ENCODE measurements around the gene TUBG1. TPM values are rescaled to one million over a fixed set of nuclear protein-coding genes. Genes with fewer than 3 reads are reported as not detected.

The TUBG1 gene
- total RNA-seq, 1 donor from 2014 or later = 96.1 TPM

- DNase-seq (ENCODE audit: low read depth) = no peak
These were observed 20.0 kb downstream of the TUBG1 start for GRCh38 chr17:42629411-42630009.

GRCh38 chr17:42632949-42633444 lies 23.5 kb downstream of the TUBG1 start:
- no peak for TF ChIP-seq CTCF (conservative IDR thresholded peaks at IDR 0.05; ENCODE audit: low read depth, low read length)

More at GRCh38 chr17:42629411-42630009, 20.0 kb downstream of the TUBG1 start:
- no peak overlapping the region for H3K4me3 ChIP-seq (ENCODE audit: low read depth, low read length)
- no peak for TF ChIP-seq CTCF (conservative IDR thresholded peaks at IDR 0.05; ENCODE audit: low read depth, low read length)

GRCh38 chr17:42639525-42640113 lies 30.1 kb downstream of the TUBG1 start:
- no peak overlapping the region for H3K4me3 ChIP-seq (ENCODE audit: low read depth, low read length)
- no peak for TF ChIP-seq CTCF (conservative IDR thresholded peaks at IDR 0.05; ENCODE audit: low read depth, low read length)
- DNase-seq (ENCODE audit: low read depth) = no peak

More at GRCh38 chr17:42632949-42633444, 23.5 kb downstream of the TUBG1 start:
- DNase-seq (ENCODE audit: low read depth) = no peak
- no peak overlapping the region for H3K4me3 ChIP-seq (ENCODE audit: low read depth, low read length)

- DNase-seq (ENCODE audit: low read depth) = no peak
- no peak overlapping the region for H3K4me3 ChIP-seq (ENCODE audit: low read depth, low read length)
- no peak for TF ChIP-seq CTCF (conservative IDR thresholded peaks at IDR 0.05; ENCODE audit: low read depth, low read length)
These were observed 30.6 kb downstream of the TUBG1 start for GRCh38 chr17:42640121-42640520.

- H3K4me3 ChIP-seq (ENCODE audit: low read depth, low read length) = no peak overlapping the region
- DNase-seq (ENCODE audit: low read depth) = no peak
- TF ChIP-seq CTCF (conservative IDR thresholded peaks at IDR 0.05; ENCODE audit: low read depth, low read length) = no peak
These were observed 32.9 kb downstream of the TUBG1 start for GRCh38 chr17:42642336-42642735.

GRCh38 chr17:42647778-42648177 lies 38.3 kb downstream of the TUBG1 start:
- no peak for TF ChIP-seq CTCF (conservative IDR thresholded peaks at IDR 0.05; ENCODE audit: low read depth, low read length)
- DNase-seq (ENCODE audit: low read depth) = no peak
- no peak overlapping the region for H3K4me3 ChIP-seq (ENCODE audit: low read depth, low read length)

GRCh38 chr17:42651392-42651791 lies 41.9 kb downstream of the TUBG1 start:
- no peak for TF ChIP-seq CTCF (conservative IDR thresholded peaks at IDR 0.05; ENCODE audit: low read depth, low read length)
- no peak for DNase-seq (ENCODE audit: low read depth)
- no peak overlapping the region for H3K4me3 ChIP-seq (ENCODE audit: low read depth, low read length)

Data from epithelial cell of proximal tubule (primary cell).